Measurements from ENCODE around the gene EGLN2. TPM values are rescaled to one million over a fixed set of nuclear protein-coding genes. Genes with fewer than 3 reads are reported as not detected.

The EGLN2 gene
- total RNA-seq, 1 experiment from 2014 or later, result 135 TPM

DNA sequence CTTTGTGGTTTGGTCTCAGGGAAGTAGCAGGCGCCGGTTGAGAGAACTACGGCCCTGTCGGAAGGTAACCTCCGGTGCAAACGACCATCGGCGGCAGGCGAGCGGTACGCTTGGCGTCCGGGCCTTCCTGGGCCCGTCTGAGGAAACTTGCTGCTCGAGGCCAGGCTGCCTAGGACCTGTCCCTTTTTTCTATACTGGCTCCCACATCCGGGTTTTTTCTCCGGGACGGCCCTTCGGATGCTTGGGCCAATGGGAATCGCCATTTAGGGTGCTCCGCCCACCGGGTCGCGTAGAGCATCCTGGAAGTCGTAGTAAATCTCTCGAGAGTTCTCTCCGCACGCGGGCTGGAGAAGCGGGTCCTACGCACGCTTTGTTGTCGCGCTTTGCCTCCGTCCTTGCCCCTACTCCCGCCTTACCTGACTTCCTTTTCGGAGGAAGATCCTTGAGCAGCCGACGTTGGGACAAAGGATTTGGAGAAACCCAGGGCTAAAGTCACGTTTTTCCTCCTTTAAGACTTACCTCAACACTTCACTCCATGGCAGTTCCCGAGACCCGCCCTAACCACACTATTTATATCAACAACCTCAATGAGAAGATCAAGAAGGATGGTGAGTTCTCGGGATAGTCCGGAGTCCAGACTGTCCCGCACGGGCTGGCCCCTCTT, 48.0 kb upstream of the EGLN2 start, which contains the start of gene SNRPA:
TSS of gene SNRPA (plus strand) at position 330 of the 664 bp plus-strand sequence. CDS start at position 536, 206 bp downstream.
- POLR2A ChIA-PET, result interaction anchor here (0.6 to 3.7 kb wide), 23 partner anchors 10 to 1338 kb away, joined by 3 to 147 read pairs (median 5); partner anchors contain the start of genes BLVRB, COQ8B, EGLN2 and ITPKC
- CTCF ChIA-PET, result interaction anchor here (0.6 to 1.9 kb wide), 8 partner anchors 26 to 453 kb away, joined by 3 to 8 read pairs (median 4); partner anchors contain the start of gene EGLN2
- Histone ChIP-seq H3K4me3 (ENCODE audit: low read depth, low read length) (peak within 1 kb of the TSS; percentile 73), H3K4me1 (peaks cover 21% of the 10 kb centered on the region), H3K27me3 (replicated peaks; ENCODE audit: control insufficient read depth, insufficient read depth, low read length) (no peaks in the 10 kb centered on the region), H3K36me3 (ENCODE audit: control insufficient read depth, insufficient read depth, low read length) (peaks cover 2% of the 10 kb centered on the region; the same call in 1 of the 2 replicates), H3K9me3 (no peaks in the 10 kb centered on the region)
- TF ChIP-seq, protein P1, sequence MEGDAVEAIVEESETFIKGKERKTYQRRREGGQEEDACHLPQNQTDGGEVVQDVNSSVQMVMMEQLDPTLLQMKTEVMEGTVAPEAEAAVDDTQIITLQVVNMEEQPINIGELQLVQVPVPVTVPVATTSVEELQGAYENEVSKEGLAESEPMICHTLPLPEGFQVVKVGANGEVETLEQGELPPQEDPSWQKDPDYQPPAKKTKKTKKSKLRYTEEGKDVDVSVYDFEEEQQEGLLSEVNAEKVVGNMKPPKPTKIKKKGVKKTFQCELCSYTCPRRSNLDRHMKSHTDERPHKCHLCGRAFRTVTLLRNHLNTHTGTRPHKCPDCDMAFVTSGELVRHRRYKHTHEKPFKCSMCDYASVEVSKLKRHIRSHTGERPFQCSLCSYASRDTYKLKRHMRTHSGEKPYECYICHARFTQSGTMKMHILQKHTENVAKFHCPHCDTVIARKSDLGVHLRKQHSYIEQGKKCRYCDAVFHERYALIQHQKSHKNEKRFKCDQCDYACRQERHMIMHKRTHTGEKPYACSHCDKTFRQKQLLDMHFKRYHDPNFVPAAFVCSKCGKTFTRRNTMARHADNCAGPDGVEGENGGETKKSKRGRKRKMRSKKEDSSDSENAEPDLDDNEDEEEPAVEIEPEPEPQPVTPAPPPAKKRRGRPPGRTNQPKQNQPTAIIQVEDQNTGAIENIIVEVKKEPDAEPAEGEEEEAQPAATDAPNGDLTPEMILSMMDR (IDR thresholded peaks at IDR 0.05; ENCODE audit: insufficient read depth in 1 of 2, low read depth in 1 of 2, low read length in 1 of 2, severe bottlenecking in 1 of 2, unreplicated experiment in 1 of 2), result no peak
- Mint-ChIP-seq H3K27ac (ENCODE audit: unreplicated experiment) (peak within 1 kb of the TSS; percentile 98), H3K4me3 (ENCODE audit: unreplicated experiment) (peak within 1 kb of the TSS; percentile 93), H3K4me1 (ENCODE audit: low read depth, unreplicated experiment) (peaks cover 25% of the 10 kb centered on the region), H3K27me3 (ENCODE audit: insufficient read depth, unreplicated experiment) (no peaks in the 10 kb centered on the region), H3K36me3 (ENCODE audit: insufficient read depth, unreplicated experiment) (peaks cover 71% of the 10 kb centered on the region), H3K9me3 (ENCODE audit: unreplicated experiment) (no peaks in the 10 kb centered on the region)
- no TSS peak for BruUV-seq (replicated peaks)
- peak; percentile 98 to 99 for DNase-seq
- intact Hi-C loops (cut with micrococcal nuclease; ENCODE audit: unreplicated experiment), result loop anchor here (1.0 to 10.0 kb wide), 5 partner anchors 27 to 86 kb away; partner anchors contain the start of genes COQ8B, NUMBL and RAB4B

DNA sequence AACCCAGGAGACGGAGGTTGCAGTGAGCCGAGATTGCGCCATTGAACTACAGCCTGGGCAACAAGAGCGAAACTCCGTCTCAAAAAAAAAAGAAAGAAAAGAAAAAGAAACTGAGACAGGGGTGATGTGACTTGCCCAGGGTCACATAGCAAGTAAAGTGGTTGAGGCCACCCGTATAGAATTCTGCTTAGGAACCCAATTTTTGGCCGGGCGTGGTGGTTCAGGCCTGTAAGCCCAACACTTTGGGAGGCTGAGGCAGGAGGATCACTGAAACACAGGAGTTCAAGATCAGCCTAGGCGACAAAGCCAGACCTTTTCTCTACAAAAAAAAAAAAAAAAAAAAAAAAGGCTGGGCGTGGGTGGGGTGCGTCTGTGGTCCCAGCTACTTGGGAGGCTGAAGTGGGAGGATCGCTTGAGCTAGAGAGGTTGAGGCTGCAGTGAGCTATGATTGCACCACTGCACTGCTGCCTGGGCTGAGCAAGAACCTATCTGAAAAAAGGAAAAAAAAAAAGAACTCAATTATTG, 46.7 kb upstream of the EGLN2 start:
- intact Hi-C loops (cut with micrococcal nuclease; ENCODE audit: unreplicated experiment), result loop anchor here (10.0 kb wide), 1 partner anchor 88 kb away; no protein-coding TSS in a partner anchor

More for the DNA sequence above, 46.7 kb upstream of the EGLN2 start:
- Mint-ChIP-seq H3K4me3 (ENCODE audit: unreplicated experiment) (peak overlapping the region; percentile 93), H3K27me3 (ENCODE audit: insufficient read depth, unreplicated experiment) (no peaks in the 10 kb centered on the region), H3K9me3 (ENCODE audit: unreplicated experiment) (no peaks in the 10 kb centered on the region), H3K4me1 (ENCODE audit: low read depth, unreplicated experiment) (peaks cover 25% of the 10 kb centered on the region), H3K27ac (ENCODE audit: unreplicated experiment) (peak overlapping the region; percentile 98), H3K36me3 (ENCODE audit: insufficient read depth, unreplicated experiment) (peaks cover 84% of the 10 kb centered on the region)
- ChIA-PET POLR2A (interaction anchor here (0.5 to 3.7 kb wide), 5 partner anchors 26 to 61 kb away, joined by 4 to 147 read pairs (median 5); partner anchors contain the start of genes COQ8B, ITPKC and RAB4B), CTCF (interaction anchor here (0.7 to 1.9 kb wide), 2 partner anchors 25 to 54 kb away, joined by 3 to 8 read pairs; no protein-coding TSS in a partner anchor)
- Histone ChIP-seq H3K9me3 (no peaks in the 10 kb centered on the region), H3K4me3 (ENCODE audit: low read depth, low read length) (peak overlapping the region; percentile 73), H3K27me3 (replicated peaks; ENCODE audit: control insufficient read depth, insufficient read depth, low read length) (no peaks in the 10 kb centered on the region), H3K4me1 (peaks cover 20% of the 10 kb centered on the region), H3K36me3 (ENCODE audit: control insufficient read depth, insufficient read depth, low read length) (peaks cover 2% of the 10 kb centered on the region)
- no peak for DNase-seq
- BruUV-seq (replicated peaks), result no TSS peak
- TF ChIP-seq, protein P1 (IDR thresholded peaks at IDR 0.05; ENCODE audit: insufficient read depth in 1 of 2, low read depth in 1 of 2, low read length in 1 of 2, severe bottlenecking in 1 of 2, unreplicated experiment in 1 of 2), result no peak

Measured in Caco-2 (cell line).